Measurements from ENCODE around the gene DHRS7C. TPM values are rescaled to one million over a fixed set of nuclear protein-coding genes. Genes with fewer than 3 reads are reported as not detected.

DHRS7C gene
- total and polyA plus RNA-seq, 2 donors (not counting 3 experiments of a cell fraction or from before 2014, with no cell fraction given) = not detected

DNA sequence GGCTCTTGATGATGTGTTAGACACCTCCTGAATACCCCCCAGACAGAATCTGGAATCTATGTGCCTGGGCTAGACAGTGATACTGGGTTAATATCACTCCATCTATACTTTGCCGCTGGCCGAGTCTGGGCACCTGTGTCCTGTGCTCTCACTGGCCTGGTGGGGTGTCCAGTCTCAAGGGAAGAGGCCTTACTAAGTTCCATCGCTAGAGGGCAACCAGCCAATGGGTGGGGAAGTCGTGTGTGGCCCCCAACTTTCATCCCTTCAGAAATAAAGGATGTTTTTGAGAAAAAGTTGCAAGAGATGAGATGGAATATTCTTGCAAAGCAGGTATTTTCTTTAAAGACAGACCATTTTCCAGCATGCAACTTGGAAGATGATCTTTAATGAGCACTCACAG lies 32.7 kb upstream of the DHRS7C start:
- Histone ChIP-seq H3K9ac (replicated peaks; ENCODE audit: extremely low read depth, insufficient read depth, low read length) (no peak overlapping the region), H3K27ac (ENCODE audit: insufficient read depth, low read depth, low read length) (no peak overlapping the region), H3K27me3 (ENCODE audit: control insufficient read depth in 2 of 2, insufficient read depth in 2 of 2, low read length in 2 of 2) (no peaks in the 10 kb centered on the region), H3K79me2 (ENCODE audit: control insufficient read depth, insufficient read depth, low read length) (no peaks in the 10 kb centered on the region), H3K9me3 (replicated peaks; ENCODE audit: control insufficient read depth, insufficient read depth, low read length) (no peaks in the 10 kb centered on the region), H3K4me1 (ENCODE audit: control insufficient read depth, extremely low read depth, insufficient read depth, low read length) (no peaks in the 10 kb centered on the region), H4K20me1 (replicated peaks; ENCODE audit: control insufficient read depth, extremely low read depth, insufficient read depth, low read length) (no peaks in the 10 kb centered on the region), H3K4me2 (ENCODE audit: insufficient read depth, low read length) (no peak overlapping the region), H3K4me3 (replicated peaks in 1 of 3; ENCODE audit: insufficient read depth in 1 of 3, low read depth in 1 of 3, low read length in 3 of 3) (no peak overlapping the region), H2AFZ (ENCODE audit: low read depth, low read length) (no peak overlapping the region), H3K36me3 (ENCODE audit: control insufficient read depth in 2 of 2, extremely low read depth in 1 of 2, insufficient read depth in 2 of 2, low read length in 2 of 2) (no peaks in the 10 kb centered on the region), H3K9me1 (replicated peaks; ENCODE audit: control insufficient read depth, extremely low read depth, insufficient read depth, low read length) (no peaks in the 10 kb centered on the region)
- FAIRE-seq = no peak
- intact Hi-C loops (cut with micrococcal nuclease) (no loop called here), dilution Hi-C loops (cut with MboI; ENCODE audit: extremely low pct_ligation_motif_present, low sequenced_read_pairs) (no loop called here)
- no peak for DNase-seq (ENCODE audit: low read depth, low spot score)
- POLR2A ChIA-PET = no interaction called here
- CTCF ChIA-PET = no interaction called here
- no peak for TF ChIP-seq FOS (IDR thresholded peaks at IDR 0.05; ENCODE audit: borderline replicate concordance, insufficient read depth, low read length)
- no peak for TF ChIP-seq MYC (IDR thresholded peaks at IDR 0.05; ENCODE audit: low read depth, low read length)
- TF ChIP-seq, protein P1, sequence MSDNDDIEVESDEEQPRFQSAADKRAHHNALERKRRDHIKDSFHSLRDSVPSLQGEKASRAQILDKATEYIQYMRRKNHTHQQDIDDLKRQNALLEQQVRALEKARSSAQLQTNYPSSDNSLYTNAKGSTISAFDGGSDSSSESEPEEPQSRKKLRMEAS (IDR thresholded peaks at IDR 0.05; ENCODE audit: insufficient read depth, insufficient read length) = no peak
- no peak for TF ChIP-seq POLR2AphosphoS5 (IDR thresholded peaks at IDR 0.05; ENCODE audit: insufficient read depth, low read depth, low read length)
- TF ChIP-seq CTCF (IDR thresholded peaks at IDR 0.05; ENCODE audit: extremely low read depth in 1 of 2, insufficient read depth in 1 of 2, low read depth in 1 of 2, low read length in 2 of 2) = no peak
- TF ChIP-seq JUN (IDR thresholded peaks at IDR 0.05; ENCODE audit: borderline replicate concordance, insufficient read depth, insufficient read length, low read depth) = no peak
- TF ChIP-seq GATA2 (IDR thresholded peaks at IDR 0.05; ENCODE audit: insufficient read depth, insufficient read length, low read depth, low read length) = no peak
- no peak for TF ChIP-seq EZH2 (IDR thresholded peaks at IDR 0.05; ENCODE audit: borderline replicate concordance, low read depth, low read length, severe bottlenecking)
- no peak for TF ChIP-seq POLR2A (IDR thresholded peaks at IDR 0.05; ENCODE audit: low read depth, low read length)
- no TSS peak for BruUV-seq (replicated peaks)

All from endothelial cell of umbilical vein (primary cell).